ENCODE data around the gene ITPKC.
"Not testable (repeated sequence)": the region's sequence is repeated elsewhere in the genome, so short reads cannot be mapped to it uniquely, and the experiment has no call there.

The ITPKC gene

GRCh38 chr19:40768869-40769268 lies 52.0 kb downstream of the ITPKC start:
- no peak for DNase-seq (ENCODE audit: low spot score)

GRCh38 chr19:40771101-40771862 lies 54.4 kb downstream of the ITPKC start:
- DNase-seq (ENCODE audit: low spot score) = not testable (repeated sequence)

- DNase-seq (ENCODE audit: low spot score) = no peak
Observed at GRCh38 chr19:40774916-40775631, 58.2 kb downstream of the ITPKC start, which contains the start of gene MIA. MIA (plus strand) TSS chr19:40775521; CDS start chr19:40775543, 22 bp downstream.

GRCh38 chr19:40775632-40776022 lies 58.7 kb downstream of the ITPKC start:
- no peak for DNase-seq (ENCODE audit: low spot score)

GRCh38 chr19:40776364-40776763 lies 59.5 kb downstream of the ITPKC start:
- DNase-seq (ENCODE audit: low spot score) = no peak

GRCh38 chr19:40776932-40777644 lies 60.2 kb downstream of the ITPKC start:
- DNase-seq (ENCODE audit: low spot score) = peak; percentile 94

- no peak for DNase-seq (ENCODE audit: low spot score)
Observed at GRCh38 chr19:40777645-40777936, 60.7 kb downstream of the ITPKC start.

GRCh38 chr19:40777937-40778705 lies 61.2 kb downstream of the ITPKC start, which contains the start of gene RAB4B:
RAB4B (plus strand) TSS chr19:40778247; CDS start chr19:40778376, 129 bp downstream.
- peak; percentile 100 for DNase-seq (ENCODE audit: low spot score)

- DNase-seq (ENCODE audit: low spot score) = no peak
Observed at GRCh38 chr19:40778706-40779284, 61.9 kb downstream of the ITPKC start.

- no peak for DNase-seq (ENCODE audit: low spot score)
Observed at GRCh38 chr19:40780582-40780981, 63.7 kb downstream of the ITPKC start.

- DNase-seq (ENCODE audit: low spot score) = no peak
Observed at GRCh38 chr19:40781140-40781539, 64.2 kb downstream of the ITPKC start.

GRCh38 chr19:40783711-40784110 lies 66.8 kb downstream of the ITPKC start:
- DNase-seq (ENCODE audit: low spot score) = no peak

- not testable (repeated sequence) for DNase-seq (ENCODE audit: low spot score)
Observed at GRCh38 chr19:40784146-40784545, 67.2 kb downstream of the ITPKC start.

- no peak for DNase-seq (ENCODE audit: low spot score)
Observed at GRCh38 chr19:40785526-40785925, 68.6 kb downstream of the ITPKC start.

GRCh38 chr19:40786060-40787037 lies 69.4 kb downstream of the ITPKC start:
- no peak for DNase-seq (ENCODE audit: low spot score)

Measured in CD4-positive, alpha-beta T cell treated with Interleukin-15 for 4 hours (primary cell).